Mammary epithelial cell (primary cell): ENCODE results near the gene OR2H1.
A peak's percentile ranks its signal among the peaks of the same experiment; 100 is the strongest.

Experiments used
- CTCF ChIP-seq, 2 donors: IDR thresholded peaks in 1 of 2; conservative IDR thresholded peaks in 1 of 2; 2 replicates each; pipeline ENCODE4 v1.5.1; 2011 to 2012; ENCODE audit warnings: inconsistent platforms in 2 of 2, low read length in 2 of 2, mild to moderate bottlenecking in 2 of 2, control low read depth in 1 of 2, low read depth in 1 of 2; ENCODE audit not compliant: insufficient read depth in 1 of 2; ENCODE audit errors: extremely low read depth in 1 of 2
- EZH2 ChIP-seq: IDR thresholded peaks from 2 replicates; pipeline ENCODE4 v1.6.1; 2012; ENCODE audit warnings: low read length, inconsistent platforms, borderline replicate concordance

GRCh38 chr6:29414588-29414987 is 42.4 kb upstream of the OR2H1 start, which contains the start of gene OR12D1:
- TF ChIP-seq CTCF (conservative IDR thresholded peaks at IDR 0.05 in 1 of 2, IDR thresholded peaks at IDR 0.05 in 1 of 2; ENCODE audit: extremely low read depth in 1 of 2, insufficient read depth in 1 of 2, low read depth in 1 of 2, low read length in 2 of 2) (peak; percentile 55 to 79), EZH2 (no peak)
